Keratinocyte (primary cell): ENCODE measurements around the gene ZNF488. TPM values are rescaled to one million over a fixed set of nuclear protein-coding genes. Genes with fewer than 3 reads are reported as not detected.

Experiments used
- DNase-seq: peaks from one replicate; pipeline ENCODE4 v3.0.0-alpha.2; 2011; ENCODE audit warnings: low read depth, missing footprints, low spot score
- FAIRE-seq: peaks from 2 replicates; lab custom pipeline; 2011; peaks lifted over from hg19 to GRCh38; lab: Jason Lieb, UNC
- H2AFZ ChIP-seq: 2 replicates; pipeline ENCODE4 v1.6.0; 2012; ENCODE audit warnings: low read length, control low read depth, inconsistent platforms; ENCODE audit not compliant: control insufficient read depth
- H3K27ac ChIP-seq: 2 replicates; pipeline ENCODE4 v1.5.1; 2011; ENCODE audit warnings: low read length; ENCODE audit not compliant: control insufficient read depth, insufficient read depth
- H3K27me3 ChIP-seq: 3 replicates; pipeline ENCODE4 v1.6.0; 2011; ENCODE audit warnings: low read length; ENCODE audit not compliant: control insufficient read depth, insufficient read depth; ENCODE audit errors: extremely low read depth
- H3K36me3 ChIP-seq, 2 experiments: 2 replicates in 1 of 2; 3 replicates in 1 of 2; pipeline ENCODE4 v1.5.1; 2011; ENCODE audit warnings: low read length in 2 of 2, mild to moderate bottlenecking in 1 of 2; ENCODE audit not compliant: control insufficient read depth in 2 of 2, insufficient read depth in 2 of 2; ENCODE audit errors: extremely low read depth in 1 of 2
- H3K4me1 ChIP-seq: 3 replicates; pipeline ENCODE4 v1.5.1; 2011; ENCODE audit warnings: low read length; ENCODE audit not compliant: control insufficient read depth, insufficient read depth; ENCODE audit errors: extremely low read depth
- H3K4me2 ChIP-seq: 3 replicates; pipeline ENCODE4 v1.6.0; 2011; ENCODE audit warnings: low read depth, low read length; ENCODE audit not compliant: control insufficient read depth, insufficient read depth; ENCODE audit errors: extremely low read depth
- H3K4me3 ChIP-seq, 3 experiments: fragments of 200-600 bp in 1 of 3; sonication (generic) in 1 of 3; 2 replicates in 2 of 3; 3 replicates in 1 of 3; pipeline ENCODE4 v1.5.1; 2011 to 2016; ENCODE audit warnings: low read length in 3 of 3, mild to moderate bottlenecking in 3 of 3, control low read depth in 2 of 3, inconsistent platforms in 1 of 3, low read depth in 1 of 3, mixed read lengths in 1 of 3, mixed run types in 1 of 3, moderate library complexity in 1 of 3; ENCODE audit not compliant: control insufficient read depth in 2 of 3, insufficient read depth in 2 of 3; ENCODE audit errors: extremely low read depth in 1 of 3
- H3K79me2 ChIP-seq: 2 replicates; pipeline ENCODE4 v1.6.0; 2012; ENCODE audit warnings: low read length; ENCODE audit not compliant: control insufficient read depth, insufficient read depth
- H3K9ac ChIP-seq: 3 replicates; pipeline ENCODE4 v1.6.0; 2011; ENCODE audit warnings: low read length; ENCODE audit not compliant: control insufficient read depth, insufficient read depth; ENCODE audit errors: extremely low read depth
- H3K9me1 ChIP-seq: 3 replicates; pipeline ENCODE4 v1.6.0; 2011; ENCODE audit warnings: low read length; ENCODE audit not compliant: control insufficient read depth, insufficient read depth; ENCODE audit errors: extremely low read depth
- H3K9me3 ChIP-seq: 2 replicates; pipeline ENCODE4 v1.5.1; 2012; ENCODE audit warnings: low read depth, low read length; ENCODE audit not compliant: control insufficient read depth
- H4K20me1 ChIP-seq: 3 replicates; pipeline ENCODE4 v1.6.0; 2011; ENCODE audit warnings: low read length; ENCODE audit not compliant: control insufficient read depth, insufficient read depth; ENCODE audit errors: extremely low read depth
- EZH2 ChIP-seq: IDR thresholded peaks from one replicate; pipeline ENCODE4 v1.6.1; 2012; ENCODE audit warnings: inconsistent platforms, mild to moderate bottlenecking, low read length, moderate library complexity
- dilution Hi-C: fragments of 300-500 bp; cut with MboI; formaldehyde crosslinking; loops from one replicate; pipeline ENCODE4 v1.7.0; 2020; ENCODE audit warnings: low sequenced_read_pairs; ENCODE audit not compliant: extremely low pct_ligation_motif_present
- polyA plus RNA-seq, 5 experiments: library from polyadenylated mRNA; depleted of rRNA in 3 of 5; stranded (reverse) in 3 of 5; stranded (forward) in 1 of 5; unstranded in 1 of 5; fragments of >200 nt; gene quantifications; 1 replicate in 1 of 5; 2 replicates in 3 of 5; 3 replicates in 1 of 5; pipeline versions ENCODE4 v1.2.1 to v1.2.3, GENCODE V29; 2011 to 2012; ENCODE audit warnings: missing spikeins in 2 of 5, low read depth in 1 of 5, low replicate concordance in 1 of 5
- TF ChIP-seq, protein P1 (sequence below), 3 experiments: IDR thresholded peaks in 1 of 3; conservative IDR thresholded peaks in 1 of 3; optimal IDR thresholded peaks in 1 of 3; 2 replicates in 2 of 3; 3 replicates in 1 of 3; pipeline versions ENCODE3 to v1.5.1; 2011; ENCODE audit warnings: low read length in 3 of 3, mild to moderate bottlenecking in 3 of 3, moderate library complexity in 2 of 3, control low read depth in 1 of 3, inconsistent platforms in 1 of 3; ENCODE audit not compliant: insufficient read depth in 2 of 3; ENCODE audit errors: extremely low read depth in 1 of 3

The ZNF488 gene
- polyA plus RNA-seq, 1 donor (not counting 4 experiments of a cell fraction or from before 2014, with no cell fraction given), result 1.2 TPM

DNA sequence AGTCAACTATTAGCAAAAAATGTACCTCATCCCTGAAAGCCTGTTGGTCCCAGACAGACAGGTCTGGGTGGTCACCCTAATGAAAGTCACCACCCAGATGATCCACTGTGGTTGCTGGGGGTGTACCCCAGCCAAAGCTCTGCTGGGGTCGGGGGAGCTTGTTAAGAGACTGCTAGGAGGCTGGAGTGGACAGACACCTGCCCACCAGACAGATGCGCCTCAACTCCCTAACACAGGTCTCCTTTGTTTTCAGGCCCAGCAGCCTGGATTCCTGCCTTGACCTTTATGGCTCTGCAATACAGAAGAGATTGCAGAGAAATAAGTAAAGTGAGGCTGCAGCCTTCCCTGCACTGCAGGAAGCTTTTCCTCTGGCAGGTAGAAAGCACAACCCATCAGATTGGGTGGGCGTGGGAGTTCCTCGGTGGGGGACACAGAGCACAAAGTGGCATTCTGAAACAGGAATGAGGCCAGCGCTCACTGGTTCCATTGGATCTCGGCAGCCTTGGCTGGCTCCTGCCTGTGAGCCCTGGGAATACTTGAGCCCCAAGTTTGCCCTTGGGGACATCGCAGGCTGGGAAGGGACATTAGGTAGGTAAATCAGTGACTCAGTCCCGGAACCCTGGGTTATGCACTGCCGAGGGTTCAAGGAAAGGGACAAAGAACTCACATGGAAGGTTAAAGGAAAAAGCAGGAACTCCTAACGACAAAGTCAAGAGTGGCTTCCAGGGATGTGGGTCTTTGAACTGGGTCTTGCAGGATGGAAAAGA lies 18.0 kb upstream of the ZNF488 start:
- Histone ChIP-seq H3K9me1 (no peaks in the 10 kb centered on the region), H3K4me3 (no peak overlapping the region), H2AFZ (no peak overlapping the region), H3K9ac (no peak overlapping the region), H3K9me3 (no peaks in the 10 kb centered on the region), H3K79me2 (no peaks in the 10 kb centered on the region), H3K36me3 (no peaks in the 10 kb centered on the region), H4K20me1 (no peaks in the 10 kb centered on the region), H3K4me1 (peaks cover 54% of the 10 kb centered on the region), H3K27ac (no peak overlapping the region), H3K4me2 (no peak overlapping the region), H3K27me3 (no peaks in the 10 kb centered on the region)
- DNase-seq, result no peak
- TF ChIP-seq EZH2, result no peak
- TF ChIP-seq, protein P1, sequence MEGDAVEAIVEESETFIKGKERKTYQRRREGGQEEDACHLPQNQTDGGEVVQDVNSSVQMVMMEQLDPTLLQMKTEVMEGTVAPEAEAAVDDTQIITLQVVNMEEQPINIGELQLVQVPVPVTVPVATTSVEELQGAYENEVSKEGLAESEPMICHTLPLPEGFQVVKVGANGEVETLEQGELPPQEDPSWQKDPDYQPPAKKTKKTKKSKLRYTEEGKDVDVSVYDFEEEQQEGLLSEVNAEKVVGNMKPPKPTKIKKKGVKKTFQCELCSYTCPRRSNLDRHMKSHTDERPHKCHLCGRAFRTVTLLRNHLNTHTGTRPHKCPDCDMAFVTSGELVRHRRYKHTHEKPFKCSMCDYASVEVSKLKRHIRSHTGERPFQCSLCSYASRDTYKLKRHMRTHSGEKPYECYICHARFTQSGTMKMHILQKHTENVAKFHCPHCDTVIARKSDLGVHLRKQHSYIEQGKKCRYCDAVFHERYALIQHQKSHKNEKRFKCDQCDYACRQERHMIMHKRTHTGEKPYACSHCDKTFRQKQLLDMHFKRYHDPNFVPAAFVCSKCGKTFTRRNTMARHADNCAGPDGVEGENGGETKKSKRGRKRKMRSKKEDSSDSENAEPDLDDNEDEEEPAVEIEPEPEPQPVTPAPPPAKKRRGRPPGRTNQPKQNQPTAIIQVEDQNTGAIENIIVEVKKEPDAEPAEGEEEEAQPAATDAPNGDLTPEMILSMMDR (optimal IDR thresholded peaks at IDR 0.05 in 1 of 3, IDR thresholded peaks at IDR 0.05 in 1 of 3, conservative IDR thresholded peaks at IDR 0.05 in 1 of 3; ENCODE audit: extremely low read depth in 1 of 3, insufficient read depth in 2 of 3, low read length in 3 of 3), result no peak
- dilution Hi-C loops, result no loop called here
- FAIRE-seq, result no peak

- Histone ChIP-seq H3K9me3 (no peaks in the 10 kb centered on the region), H3K36me3 (no peaks in the 10 kb centered on the region), H2AFZ (no peak overlapping the region), H4K20me1 (no peaks in the 10 kb centered on the region), H3K27ac (no peak overlapping the region), H3K4me2 (no peak overlapping the region), H3K4me3 (no peak overlapping the region), H3K9ac (no peak overlapping the region), H3K9me1 (no peaks in the 10 kb centered on the region), H3K79me2 (no peaks in the 10 kb centered on the region), H3K4me1 (peaks cover 54% of the 10 kb centered on the region), H3K27me3 (no peaks in the 10 kb centered on the region)
- FAIRE-seq (no peak), DNase-seq (no peak)
- TF ChIP-seq EZH2, result no peak
- TF ChIP-seq, protein P1 (optimal IDR thresholded peaks at IDR 0.05 in 1 of 3, IDR thresholded peaks at IDR 0.05 in 1 of 3, conservative IDR thresholded peaks at IDR 0.05 in 1 of 3; ENCODE audit: extremely low read depth in 1 of 3, insufficient read depth in 2 of 3, low read length in 3 of 3), result no peak
- dilution Hi-C loops, result no loop called here
Observed at GRCh38 chr10:47401210-47401609, 17.1 kb upstream of the ZNF488 start.
